Measurements from ENCODE around the gene OPCML.

OPCML gene

GRCh38 chr11:132452616-132453015 lies 1079.7 kb downstream of the OPCML start:
- no peaks in the 10 kb centered on the region for H4K20me1 ChIP-seq (ENCODE audit: insufficient read depth)
- no peaks in the 10 kb centered on the region for H3K27me3 ChIP-seq (ENCODE audit: insufficient read depth, low read depth)
- no peak overlapping the region for H3K9ac ChIP-seq
- no peaks in the 10 kb centered on the region for H3K36me3 ChIP-seq (ENCODE audit: insufficient read depth)
- H3K4me1 ChIP-seq (ENCODE audit: low read depth, poor library complexity, severe bottlenecking) = no peaks in the 10 kb centered on the region
- no peak for TF ChIP-seq CTCF (conservative IDR thresholded peaks at IDR 0.05; ENCODE audit: low read depth, low read length)
- H3K4me3 ChIP-seq (IDR thresholded peaks at IDR 0.05; ENCODE audit: insufficient read depth, low read depth, low read length) = no peak overlapping the region
- H3K4me2 ChIP-seq = no peak overlapping the region
- no peak overlapping the region for H3K27ac ChIP-seq
- no peak overlapping the region for H2AFZ ChIP-seq (ENCODE audit: low read depth)
- H3K79me2 ChIP-seq (ENCODE audit: insufficient read depth, low read depth) = no peaks in the 10 kb centered on the region

- H3K27ac ChIP-seq = no peak overlapping the region
- H3K79me2 ChIP-seq (ENCODE audit: insufficient read depth, low read depth) = no peaks in the 10 kb centered on the region
- no peak overlapping the region for H3K4me2 ChIP-seq
- H3K27me3 ChIP-seq (ENCODE audit: insufficient read depth, low read depth) = no peaks in the 10 kb centered on the region
- H3K36me3 ChIP-seq (ENCODE audit: insufficient read depth) = no peaks in the 10 kb centered on the region
- H3K4me3 ChIP-seq (IDR thresholded peaks at IDR 0.05; ENCODE audit: insufficient read depth, low read depth, low read length) = no peak overlapping the region
- no peaks in the 10 kb centered on the region for H3K4me1 ChIP-seq (ENCODE audit: low read depth, poor library complexity, severe bottlenecking)
- TF ChIP-seq CTCF (conservative IDR thresholded peaks at IDR 0.05; ENCODE audit: low read depth, low read length) = no peak
- H2AFZ ChIP-seq (ENCODE audit: low read depth) = no peak overlapping the region
- no peak overlapping the region for H3K9ac ChIP-seq
- no peaks in the 10 kb centered on the region for H4K20me1 ChIP-seq (ENCODE audit: insufficient read depth)
Measured at GRCh38 chr11:132451942-132452601, 1080.2 kb downstream of the OPCML start.

DNA sequence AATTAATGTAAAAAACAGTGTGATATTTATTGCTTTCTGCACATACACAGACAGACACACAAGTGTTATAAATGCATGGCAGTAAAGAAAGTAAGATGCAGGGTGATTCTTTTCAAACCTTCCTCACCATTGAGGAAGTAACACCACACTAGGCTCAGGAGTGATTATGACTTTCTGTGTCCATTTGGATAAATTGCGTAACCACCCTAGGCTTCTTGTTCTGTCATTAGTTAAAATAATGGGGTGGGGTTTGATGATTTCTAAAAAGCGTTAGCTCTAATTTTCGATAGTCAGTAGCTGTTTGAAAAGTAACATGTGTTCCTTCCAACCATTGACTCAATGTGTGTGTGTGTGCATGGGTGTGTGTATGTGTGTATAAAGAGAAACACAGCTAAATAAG lies 1081.7 kb downstream of the OPCML start:
- Histone ChIP-seq H3K4me1 (ENCODE audit: low read depth, poor library complexity, severe bottlenecking) (no peaks in the 10 kb centered on the region), H4K20me1 (ENCODE audit: insufficient read depth) (no peaks in the 10 kb centered on the region), H3K27me3 (ENCODE audit: insufficient read depth, low read depth) (no peaks in the 10 kb centered on the region), H3K4me2 (no peak overlapping the region), H3K36me3 (ENCODE audit: insufficient read depth) (no peaks in the 10 kb centered on the region), H3K27ac (no peak overlapping the region), H3K4me3 (IDR thresholded peaks at IDR 0.05; ENCODE audit: insufficient read depth, low read depth, low read length) (no peak overlapping the region), H2AFZ (ENCODE audit: low read depth) (no peak overlapping the region), H3K9ac (no peak overlapping the region), H3K79me2 (ENCODE audit: insufficient read depth, low read depth) (no peaks in the 10 kb centered on the region)
- no peak for TF ChIP-seq CTCF (conservative IDR thresholded peaks at IDR 0.05; ENCODE audit: low read depth, low read length)

DNA sequence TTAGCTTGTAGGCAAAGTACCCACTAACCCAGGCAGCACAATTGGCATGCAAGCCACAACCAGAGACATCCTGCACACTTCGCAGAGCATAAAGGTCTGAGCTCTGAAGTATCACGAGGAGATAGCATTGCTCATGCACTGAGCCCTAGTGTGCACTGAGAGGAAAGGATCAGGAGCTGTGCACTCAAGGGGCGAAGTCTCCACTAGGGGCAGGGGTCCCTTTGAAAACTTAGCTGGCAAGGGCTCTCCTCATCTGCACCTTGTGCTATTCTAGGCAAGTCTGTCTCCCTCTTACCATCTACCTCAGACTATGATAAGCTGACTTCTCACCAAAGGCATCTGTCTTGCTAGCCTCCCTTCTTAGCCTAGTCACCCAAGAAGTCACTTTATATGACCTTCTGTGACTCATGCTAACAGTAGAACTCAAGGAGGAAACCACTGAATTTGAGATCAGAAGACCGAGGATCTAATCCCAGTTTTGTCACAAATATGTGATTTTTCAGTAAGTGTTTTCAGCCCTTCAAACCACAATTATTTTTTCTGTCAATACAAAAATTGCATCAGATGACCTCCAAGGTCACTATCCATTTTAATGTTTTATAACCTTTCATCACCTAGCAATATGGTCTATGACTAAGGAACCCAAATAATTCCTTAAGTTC lies 1083.8 kb downstream of the OPCML start:
- no peaks in the 10 kb centered on the region for H3K27me3 ChIP-seq (ENCODE audit: insufficient read depth, low read depth)
- no peaks in the 10 kb centered on the region for H3K36me3 ChIP-seq (ENCODE audit: insufficient read depth)
- H4K20me1 ChIP-seq (ENCODE audit: insufficient read depth) = no peaks in the 10 kb centered on the region
- no peak overlapping the region for H3K27ac ChIP-seq
- H3K9ac ChIP-seq = no peak overlapping the region
- no peak overlapping the region for H2AFZ ChIP-seq (ENCODE audit: low read depth)
- no peaks in the 10 kb centered on the region for H3K4me1 ChIP-seq (ENCODE audit: low read depth, poor library complexity, severe bottlenecking)
- H3K79me2 ChIP-seq (ENCODE audit: insufficient read depth, low read depth) = no peaks in the 10 kb centered on the region
- TF ChIP-seq CTCF (conservative IDR thresholded peaks at IDR 0.05; ENCODE audit: low read depth, low read length) = no peak
- H3K4me3 ChIP-seq (IDR thresholded peaks at IDR 0.05; ENCODE audit: insufficient read depth, low read depth, low read length) = no peak overlapping the region
- H3K4me2 ChIP-seq = no peak overlapping the region

Data from KMS-11 (cell line).